GM12874 (cell line): ENCODE data around the gene PCDHGC4.

ENCODE experiments used
- TF ChIP-seq, protein P1 (sequence below): IDR thresholded peaks from 2 replicates; pipeline ENCODE4 v1.5.1; 2011; ENCODE audit warnings: low read depth, mild to moderate bottlenecking, control low read depth, low read length, moderate library complexity; ENCODE audit not compliant: insufficient read depth

PCDHGC4 gene

GRCh38 chr5:141491323-141492167 is 6.7 kb downstream of the PCDHGC4 start:
- TF ChIP-seq, protein P1, sequence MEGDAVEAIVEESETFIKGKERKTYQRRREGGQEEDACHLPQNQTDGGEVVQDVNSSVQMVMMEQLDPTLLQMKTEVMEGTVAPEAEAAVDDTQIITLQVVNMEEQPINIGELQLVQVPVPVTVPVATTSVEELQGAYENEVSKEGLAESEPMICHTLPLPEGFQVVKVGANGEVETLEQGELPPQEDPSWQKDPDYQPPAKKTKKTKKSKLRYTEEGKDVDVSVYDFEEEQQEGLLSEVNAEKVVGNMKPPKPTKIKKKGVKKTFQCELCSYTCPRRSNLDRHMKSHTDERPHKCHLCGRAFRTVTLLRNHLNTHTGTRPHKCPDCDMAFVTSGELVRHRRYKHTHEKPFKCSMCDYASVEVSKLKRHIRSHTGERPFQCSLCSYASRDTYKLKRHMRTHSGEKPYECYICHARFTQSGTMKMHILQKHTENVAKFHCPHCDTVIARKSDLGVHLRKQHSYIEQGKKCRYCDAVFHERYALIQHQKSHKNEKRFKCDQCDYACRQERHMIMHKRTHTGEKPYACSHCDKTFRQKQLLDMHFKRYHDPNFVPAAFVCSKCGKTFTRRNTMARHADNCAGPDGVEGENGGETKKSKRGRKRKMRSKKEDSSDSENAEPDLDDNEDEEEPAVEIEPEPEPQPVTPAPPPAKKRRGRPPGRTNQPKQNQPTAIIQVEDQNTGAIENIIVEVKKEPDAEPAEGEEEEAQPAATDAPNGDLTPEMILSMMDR, result no peak

DNA sequence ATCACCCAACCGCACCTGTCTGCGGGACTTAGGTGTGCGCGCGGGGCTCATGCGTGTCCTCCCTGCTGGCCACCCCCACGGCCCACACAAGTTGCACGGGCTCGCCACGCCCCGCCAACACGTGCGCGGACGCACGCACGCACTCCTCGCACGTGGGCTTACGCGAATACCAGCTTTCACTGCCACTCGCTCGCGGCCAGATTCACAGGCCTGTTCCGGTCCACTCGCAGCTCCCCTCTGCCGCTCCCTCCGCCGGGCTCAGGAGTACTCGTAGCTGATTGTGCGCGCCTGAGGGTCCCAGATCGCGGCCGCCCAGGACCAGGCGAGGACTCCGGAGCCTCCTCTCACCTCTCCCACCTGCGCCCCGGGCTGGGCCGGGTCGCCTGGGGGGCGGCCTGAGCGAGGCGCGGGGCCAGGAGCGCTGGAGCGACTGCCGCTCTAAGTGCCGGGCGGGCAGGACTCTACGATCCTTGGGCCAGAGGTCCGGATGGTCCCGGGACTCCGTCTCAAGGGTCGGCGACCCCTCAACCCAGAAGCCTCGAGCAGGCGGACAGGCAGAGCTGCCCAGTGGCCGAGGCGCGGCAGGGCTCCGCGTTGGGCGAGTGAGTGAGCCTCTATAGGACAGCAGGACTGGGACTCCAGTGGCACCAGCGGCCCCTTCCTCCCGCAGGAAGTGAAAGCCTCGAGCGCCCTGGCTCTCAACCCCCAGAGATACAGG is 7.5 kb downstream of the PCDHGC4 start:
- TF ChIP-seq, protein P1, result no peak

DNA sequence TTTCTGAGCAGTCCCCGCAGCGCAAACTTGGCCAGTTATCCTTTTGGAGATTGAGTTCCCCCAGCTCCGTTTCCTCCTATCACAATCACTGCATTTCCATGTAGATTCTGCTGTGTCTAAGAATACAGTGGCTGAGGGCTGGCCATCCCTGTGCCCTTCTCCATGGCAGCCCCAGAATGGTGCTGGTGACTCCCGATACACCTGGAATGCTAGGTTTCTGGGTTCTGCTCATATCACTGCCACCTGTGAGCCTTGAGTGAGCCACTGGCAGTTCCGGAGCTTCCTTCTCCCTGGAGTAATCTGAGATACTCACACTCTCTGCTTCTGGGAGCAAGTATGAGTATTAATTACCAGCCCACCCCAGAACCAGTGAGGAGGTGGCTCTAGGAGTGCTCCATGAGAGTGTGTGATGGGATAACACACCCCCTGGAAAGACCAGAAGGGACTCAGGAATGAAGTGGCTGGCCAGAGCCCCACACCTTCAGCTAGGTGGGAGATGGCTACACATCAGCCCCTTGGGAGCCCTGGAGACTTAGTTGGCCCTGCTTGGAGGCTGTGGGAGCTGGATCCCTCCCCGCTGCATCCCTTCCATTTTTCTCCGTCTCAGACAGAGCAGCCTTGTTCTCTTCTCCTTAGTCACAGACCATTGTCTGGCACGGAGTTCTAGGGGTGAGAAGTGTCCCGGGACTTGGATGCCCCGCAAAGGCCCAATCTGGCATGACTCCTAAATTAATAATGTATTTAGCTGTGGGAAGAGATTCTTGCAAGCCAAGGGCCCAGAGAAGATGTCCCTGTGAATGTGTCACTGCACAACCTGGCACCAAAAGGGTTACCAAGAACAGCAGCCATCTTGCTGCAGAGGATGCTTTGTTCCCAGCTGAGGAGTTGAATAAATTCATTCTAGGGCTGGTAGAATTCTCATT is 8.9 kb downstream of the PCDHGC4 start:
- TF ChIP-seq, protein P1, result no peak

- TF ChIP-seq, protein P1, result no peak
These were observed 10.1 kb downstream of the PCDHGC4 start for GRCh38 chr5:141494761-141495452.

- TF ChIP-seq, protein P1, result no peak
These were observed 10.6 kb downstream of the PCDHGC4 start for GRCh38 chr5:141495453-141495811.

DNA sequence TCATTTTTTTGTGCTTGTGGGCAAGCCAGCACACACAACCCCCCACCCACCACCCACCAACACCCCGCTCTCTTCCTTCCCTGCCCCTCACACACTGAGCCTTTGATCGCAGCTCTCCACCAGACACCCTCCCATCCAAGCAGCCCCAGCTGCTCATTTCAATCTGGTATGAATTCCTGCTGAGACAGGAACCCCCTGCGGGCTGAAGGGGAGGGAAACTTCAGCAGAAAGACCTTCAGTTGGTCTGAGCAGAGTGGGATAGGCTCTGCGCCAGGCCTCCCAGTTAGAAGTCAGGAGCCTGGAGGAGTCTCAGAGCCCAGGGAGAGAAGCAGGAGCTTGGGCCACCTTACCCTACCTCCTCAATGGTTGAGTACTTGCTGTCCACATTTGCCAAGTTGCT is 11.2 kb downstream of the PCDHGC4 start:
- TF ChIP-seq, protein P1, result no peak

- TF ChIP-seq, protein P1, result no peak
These were observed 16.9 kb downstream of the PCDHGC4 start for GRCh38 chr5:141501761-141502160.
